ENCODE data around the gene TMEM132D. TPM values are rescaled to one million over a fixed set of nuclear protein-coding genes. Genes with fewer than 3 reads are reported as not detected.

The TMEM132D gene
- total RNA-seq, 2 experiments from 2014 or later: not detected

DNA sequence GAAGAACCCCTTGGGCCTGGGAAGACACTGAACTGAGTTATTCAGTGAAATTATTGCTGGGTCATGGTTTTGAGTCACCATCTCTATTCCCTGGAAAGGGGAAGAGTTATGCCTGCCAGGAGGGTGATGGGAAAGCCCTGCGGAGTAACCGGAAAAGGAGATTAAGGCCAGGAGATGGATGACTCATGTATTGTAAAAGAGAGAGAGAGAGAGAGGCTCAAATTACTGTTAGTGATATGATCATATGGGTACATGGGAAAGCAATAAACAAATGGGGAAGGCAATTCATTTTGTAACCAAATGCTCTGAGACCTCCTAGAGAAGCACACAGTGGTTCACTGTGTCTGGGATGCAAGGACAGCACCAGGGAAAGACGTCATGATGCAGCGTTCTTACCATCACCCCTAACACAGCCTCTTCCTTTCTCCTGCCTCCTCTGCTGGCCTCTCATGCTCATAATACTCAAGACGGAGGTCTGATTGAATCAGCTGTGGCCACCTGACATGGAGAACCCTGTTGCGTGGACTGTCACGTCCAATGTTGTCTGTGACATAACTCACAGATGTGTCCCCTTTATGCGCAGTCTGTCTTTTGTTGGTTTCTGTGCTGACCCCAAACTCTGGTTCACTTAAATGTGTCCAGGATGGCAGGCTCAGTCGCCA is 243.7 kb downstream of the TMEM132D start:
- Histone ChIP-seq H3K9me2 (ENCODE audit: insufficient read depth, low read length) (no peaks in the 10 kb centered on the region), H3K27ac (ENCODE audit: low read depth, low read length, poor library complexity, severe bottlenecking) (no peak overlapping the region), H3K36me3 (ENCODE audit: insufficient read depth, low read length) (no peaks in the 10 kb centered on the region), H3K4me3 (ENCODE audit: low read depth, low read length, poor library complexity, severe bottlenecking) (no peak overlapping the region), H2AFZ (ENCODE audit: low read length) (no peak overlapping the region), H3K9me3 (ENCODE audit: low read length) (no peaks in the 10 kb centered on the region), H3K79me2 (ENCODE audit: insufficient read depth, low read depth, low read length) (no peaks in the 10 kb centered on the region), H3K4me2 (ENCODE audit: low read length) (no peak overlapping the region), H4K20me1 (ENCODE audit: insufficient read depth, low read length) (no peaks in the 10 kb centered on the region), H3K4me1 (ENCODE audit: insufficient read depth, low read length, poor library complexity, severe bottlenecking) (no peaks in the 10 kb centered on the region)
- BruUV-seq (replicated peaks): no TSS peak
- no peak for DNase-seq (ENCODE audit: low spot score)
- no peak for TF ChIP-seq EZH2phosphoT487 (IDR thresholded peaks at IDR 0.05; ENCODE audit: borderline replicate concordance, low read depth, low read length)
- TF ChIP-seq, protein P1, sequence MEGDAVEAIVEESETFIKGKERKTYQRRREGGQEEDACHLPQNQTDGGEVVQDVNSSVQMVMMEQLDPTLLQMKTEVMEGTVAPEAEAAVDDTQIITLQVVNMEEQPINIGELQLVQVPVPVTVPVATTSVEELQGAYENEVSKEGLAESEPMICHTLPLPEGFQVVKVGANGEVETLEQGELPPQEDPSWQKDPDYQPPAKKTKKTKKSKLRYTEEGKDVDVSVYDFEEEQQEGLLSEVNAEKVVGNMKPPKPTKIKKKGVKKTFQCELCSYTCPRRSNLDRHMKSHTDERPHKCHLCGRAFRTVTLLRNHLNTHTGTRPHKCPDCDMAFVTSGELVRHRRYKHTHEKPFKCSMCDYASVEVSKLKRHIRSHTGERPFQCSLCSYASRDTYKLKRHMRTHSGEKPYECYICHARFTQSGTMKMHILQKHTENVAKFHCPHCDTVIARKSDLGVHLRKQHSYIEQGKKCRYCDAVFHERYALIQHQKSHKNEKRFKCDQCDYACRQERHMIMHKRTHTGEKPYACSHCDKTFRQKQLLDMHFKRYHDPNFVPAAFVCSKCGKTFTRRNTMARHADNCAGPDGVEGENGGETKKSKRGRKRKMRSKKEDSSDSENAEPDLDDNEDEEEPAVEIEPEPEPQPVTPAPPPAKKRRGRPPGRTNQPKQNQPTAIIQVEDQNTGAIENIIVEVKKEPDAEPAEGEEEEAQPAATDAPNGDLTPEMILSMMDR (conservative IDR thresholded peaks at IDR 0.05; ENCODE audit: low read length): no peak
- CTCF ChIA-PET (ENCODE audit: unreplicated experiment): no interaction called here
- POLR2A ChIA-PET: interaction anchor here (0.6 kb wide), 1 partner anchor 279 kb away, joined by 3 read pairs; no protein-coding TSS in a partner anchor
- intact Hi-C loops (cut with micrococcal nuclease; ENCODE audit: unreplicated experiment): no loop called here

DNA sequence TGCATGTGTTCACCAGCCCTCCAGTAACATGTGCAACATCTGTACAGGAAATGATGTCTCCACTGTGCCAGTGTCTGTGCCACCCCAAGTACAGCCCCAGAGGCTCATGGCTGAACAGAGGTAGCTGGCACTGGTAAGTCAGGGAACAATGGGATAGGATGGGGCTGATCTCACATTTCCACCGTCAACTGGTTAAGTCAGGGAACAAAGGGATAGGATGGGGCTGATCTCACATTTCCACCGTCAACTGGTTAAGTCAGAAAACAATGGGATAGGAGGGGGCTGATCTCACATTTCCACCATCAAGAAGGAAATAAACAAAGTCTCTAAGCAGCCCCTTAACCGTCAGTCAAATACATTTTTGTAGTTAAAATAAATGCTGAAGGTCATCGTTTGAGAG is 246.6 kb downstream of the TMEM132D start:
- no peaks in the 10 kb centered on the region for H3K36me3 ChIP-seq (ENCODE audit: insufficient read depth, low read length)
- TF ChIP-seq, protein P1 (conservative IDR thresholded peaks at IDR 0.05; ENCODE audit: low read length): no peak
- no peak for TF ChIP-seq EZH2phosphoT487 (IDR thresholded peaks at IDR 0.05; ENCODE audit: borderline replicate concordance, low read depth, low read length)
- no peaks in the 10 kb centered on the region for H4K20me1 ChIP-seq (ENCODE audit: insufficient read depth, low read length)
- ChIA-PET POLR2A (no interaction called here), CTCF (ENCODE audit: unreplicated experiment) (no interaction called here)
- BruUV-seq (replicated peaks): no TSS peak
- no peaks in the 10 kb centered on the region for H3K79me2 ChIP-seq (ENCODE audit: insufficient read depth, low read depth, low read length)
- H3K9me3 ChIP-seq (ENCODE audit: low read length): no peaks in the 10 kb centered on the region
- intact Hi-C loops (cut with micrococcal nuclease; ENCODE audit: unreplicated experiment): no loop called here
- DNase-seq (ENCODE audit: low spot score): no peak
- H3K27ac ChIP-seq (ENCODE audit: low read depth, low read length, poor library complexity, severe bottlenecking): no peak overlapping the region
- no peak overlapping the region for H3K4me2 ChIP-seq (ENCODE audit: low read length)
- no peak overlapping the region for H2AFZ ChIP-seq (ENCODE audit: low read length)
- no peaks in the 10 kb centered on the region for H3K9me2 ChIP-seq (ENCODE audit: insufficient read depth, low read length)
- H3K4me3 ChIP-seq (ENCODE audit: low read depth, low read length, poor library complexity, severe bottlenecking): no peak overlapping the region
- H3K4me1 ChIP-seq (ENCODE audit: insufficient read depth, low read length, poor library complexity, severe bottlenecking): no peaks in the 10 kb centered on the region

DNA sequence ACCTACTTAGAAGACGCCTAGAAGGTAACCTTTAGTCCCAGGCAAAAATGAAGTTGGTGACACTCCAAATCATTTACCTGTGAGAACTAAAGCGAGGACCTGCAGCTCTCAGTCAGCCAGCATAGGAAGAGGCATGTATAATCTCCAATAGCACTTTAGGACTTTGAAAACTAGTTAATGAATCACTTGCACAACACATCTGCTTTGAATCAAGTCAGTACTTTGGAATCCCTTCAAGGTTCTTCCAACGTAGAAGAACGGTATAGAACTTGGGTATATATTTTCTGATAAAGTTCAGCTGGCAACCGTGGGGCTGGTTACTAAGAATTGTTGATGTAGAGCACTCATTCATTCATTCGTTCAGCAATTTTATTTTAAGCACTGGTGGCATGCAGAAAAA is 251.9 kb downstream of the TMEM132D start:
- intact Hi-C loops (cut with micrococcal nuclease; ENCODE audit: unreplicated experiment): no loop called here
- Histone ChIP-seq H3K79me2 (ENCODE audit: insufficient read depth, low read depth, low read length) (no peaks in the 10 kb centered on the region), H3K27ac (ENCODE audit: low read depth, low read length, poor library complexity, severe bottlenecking) (no peak overlapping the region), H3K36me3 (ENCODE audit: insufficient read depth, low read length) (no peaks in the 10 kb centered on the region), H4K20me1 (ENCODE audit: insufficient read depth, low read length) (no peaks in the 10 kb centered on the region), H2AFZ (ENCODE audit: low read length) (no peak overlapping the region), H3K9me2 (ENCODE audit: insufficient read depth, low read length) (no peaks in the 10 kb centered on the region), H3K9me3 (ENCODE audit: low read length) (no peaks in the 10 kb centered on the region), H3K4me1 (ENCODE audit: insufficient read depth, low read length, poor library complexity, severe bottlenecking) (no peaks in the 10 kb centered on the region), H3K4me2 (ENCODE audit: low read length) (no peak overlapping the region), H3K4me3 (ENCODE audit: low read depth, low read length, poor library complexity, severe bottlenecking) (no peak overlapping the region)
- DNase-seq (ENCODE audit: low spot score): no peak
- no peak for TF ChIP-seq EZH2phosphoT487 (IDR thresholded peaks at IDR 0.05; ENCODE audit: borderline replicate concordance, low read depth, low read length)
- TF ChIP-seq, protein P1 (conservative IDR thresholded peaks at IDR 0.05; ENCODE audit: low read length): no peak
- ChIA-PET POLR2A (no interaction called here), CTCF (ENCODE audit: unreplicated experiment) (no interaction called here)
- no TSS peak for BruUV-seq (replicated peaks)

Data from OCI-LY7 (cell line).